HG03457 (cell line): ENCODE results near the gene NRBP1.
A peak's percentile ranks its signal among the peaks of the same experiment; 100 is the strongest.

Experiments used
- ATAC-seq: cut with Tn5 transposase; IDR thresholded peaks from one replicate; pipeline ENCODE4 v1.9.1; 2021; ENCODE audit warnings: moderate number of reproducible peaks; ENCODE audit not compliant: unreplicated experiment

The NRBP1 gene

GRCh38 chr2:27428213-27428977 lies at the start of gene NRBP1:
Gene NRBP1, plus strand, starts transcription at chr2:27428631. Its CDS starts 4,643 bp downstream, at chr2:27433274.
- ATAC-seq = peak; percentile 68

- no peak for ATAC-seq
Measured at GRCh38 chr2:27378809-27379290, 49.6 kb upstream of the NRBP1 start.

GRCh38 chr2:27379383-27379835 lies 49.0 kb upstream of the NRBP1 start:
- ATAC-seq = no peak

GRCh38 chr2:27379836-27380625 lies 48.4 kb upstream of the NRBP1 start:
- peak; percentile 22 for ATAC-seq

- ATAC-seq = peak; percentile 70
Measured at GRCh38 chr2:27380626-27381545, 47.5 kb upstream of the NRBP1 start, which contains the start of gene ZNF513. Gene ZNF513, minus strand, starts transcription at chr2:27380734. Its CDS starts 208 bp downstream, at chr2:27380526.

DNA sequence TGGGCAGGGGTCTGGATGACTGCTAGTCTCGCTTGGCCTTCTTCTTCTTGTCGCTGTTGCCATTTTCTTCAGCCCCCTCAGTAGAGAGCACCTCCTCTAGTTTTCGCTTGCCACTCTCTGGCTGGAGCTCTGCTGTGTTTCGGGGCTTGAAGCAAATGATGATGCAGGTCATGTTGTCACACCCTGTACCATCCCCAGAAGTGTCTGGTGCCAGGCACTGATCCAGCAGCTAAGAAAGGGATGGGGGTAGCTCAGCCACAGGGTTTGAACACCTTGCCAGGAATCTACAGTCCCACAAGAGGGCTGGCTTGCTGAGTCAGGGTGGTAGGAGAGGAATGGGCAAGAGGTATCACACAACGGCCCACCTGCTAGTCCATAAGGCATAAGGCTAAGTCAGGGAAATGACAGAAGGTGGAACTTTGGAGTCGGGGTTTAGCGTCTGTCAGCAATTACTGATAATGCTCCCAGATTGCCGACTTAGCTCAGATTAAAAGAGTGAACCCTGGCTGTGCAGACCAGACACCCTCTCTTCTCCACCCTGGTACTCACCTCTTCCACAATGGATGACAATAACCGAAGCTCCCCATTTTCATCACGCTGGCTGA lies 46.8 kb upstream of the NRBP1 start:
- ATAC-seq = no peak

DNA sequence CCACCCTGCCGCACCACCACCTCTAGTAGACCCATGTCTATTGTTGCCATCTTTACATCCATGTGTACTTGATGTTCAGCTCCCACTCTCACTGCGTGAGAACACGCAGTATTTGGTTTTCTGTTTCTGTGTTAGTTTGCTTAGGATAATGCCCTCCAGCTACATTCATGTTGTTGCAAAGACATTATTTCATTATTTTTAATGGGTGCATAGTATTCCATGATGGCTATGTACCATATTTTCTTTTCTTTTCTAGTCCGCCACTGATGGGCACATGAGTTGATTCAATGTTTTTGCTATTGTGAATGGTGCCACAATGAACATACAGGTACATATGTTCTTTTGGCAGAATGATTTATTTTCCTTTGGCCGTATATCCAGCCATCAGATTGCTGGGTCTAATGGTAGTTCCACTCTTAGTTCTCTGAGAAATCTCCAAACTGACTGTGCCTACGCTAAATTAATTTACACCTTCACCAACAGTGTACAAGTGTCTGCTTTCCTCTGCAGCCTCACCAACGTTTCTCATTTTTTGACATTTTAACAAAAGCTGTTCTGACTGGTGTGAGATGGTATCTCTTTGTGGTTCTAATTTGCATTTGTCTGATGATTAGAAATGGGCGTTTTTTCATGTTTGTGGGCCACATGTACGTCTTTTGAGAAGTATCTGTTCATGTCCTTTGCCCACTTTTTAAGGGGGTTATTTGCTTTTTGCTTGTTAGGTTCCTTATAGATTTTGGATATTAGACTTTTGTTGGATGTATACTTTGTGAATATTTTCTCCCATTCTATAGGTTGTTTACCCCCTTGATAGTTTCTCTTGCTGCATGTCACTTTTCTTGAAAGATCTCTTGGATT lies 37.4 kb upstream of the NRBP1 start:
- ATAC-seq = no peak

GRCh38 chr2:27393225-27393624 lies 35.2 kb upstream of the NRBP1 start:
- no peak for ATAC-seq

GRCh38 chr2:27398962-27399361 lies 29.5 kb upstream of the NRBP1 start:
- no peak for ATAC-seq

DNA sequence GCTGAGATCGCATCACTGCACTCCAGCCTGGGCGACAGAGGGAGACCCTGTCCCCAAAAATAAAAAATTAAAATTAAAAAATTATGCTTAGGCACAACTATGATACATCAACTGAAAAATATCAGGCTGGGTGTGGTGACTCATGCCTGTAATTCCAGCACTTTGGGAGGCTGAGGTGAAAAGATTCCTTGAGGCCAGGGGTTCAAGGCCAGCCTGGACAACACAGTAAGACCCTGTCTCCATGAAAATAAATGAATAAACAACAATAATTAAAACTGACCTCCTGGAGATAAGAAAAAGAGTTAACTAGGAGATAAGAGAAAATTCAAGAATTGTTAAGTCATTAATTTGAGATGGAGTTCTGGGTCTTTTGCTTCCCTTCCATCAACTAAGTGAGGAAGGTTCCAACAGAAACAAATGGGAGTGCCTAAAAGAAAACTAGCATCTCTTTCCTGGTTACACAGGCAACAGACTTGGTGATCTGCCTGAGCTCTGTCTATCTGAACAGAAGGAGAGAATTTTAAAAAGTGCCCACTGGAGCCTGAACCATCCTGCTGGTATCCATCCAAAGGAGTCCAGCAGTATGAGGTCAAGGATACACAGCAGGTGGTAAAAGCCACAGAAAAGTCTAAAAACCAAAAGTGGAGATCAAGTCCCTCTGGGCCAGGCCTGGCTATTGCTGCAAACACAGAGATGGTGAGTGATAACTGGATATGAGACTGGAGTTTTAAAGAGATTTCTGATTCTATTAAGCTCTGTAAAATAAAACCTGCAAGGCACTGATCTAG lies 27.9 kb upstream of the NRBP1 start:
- no peak for ATAC-seq

DNA sequence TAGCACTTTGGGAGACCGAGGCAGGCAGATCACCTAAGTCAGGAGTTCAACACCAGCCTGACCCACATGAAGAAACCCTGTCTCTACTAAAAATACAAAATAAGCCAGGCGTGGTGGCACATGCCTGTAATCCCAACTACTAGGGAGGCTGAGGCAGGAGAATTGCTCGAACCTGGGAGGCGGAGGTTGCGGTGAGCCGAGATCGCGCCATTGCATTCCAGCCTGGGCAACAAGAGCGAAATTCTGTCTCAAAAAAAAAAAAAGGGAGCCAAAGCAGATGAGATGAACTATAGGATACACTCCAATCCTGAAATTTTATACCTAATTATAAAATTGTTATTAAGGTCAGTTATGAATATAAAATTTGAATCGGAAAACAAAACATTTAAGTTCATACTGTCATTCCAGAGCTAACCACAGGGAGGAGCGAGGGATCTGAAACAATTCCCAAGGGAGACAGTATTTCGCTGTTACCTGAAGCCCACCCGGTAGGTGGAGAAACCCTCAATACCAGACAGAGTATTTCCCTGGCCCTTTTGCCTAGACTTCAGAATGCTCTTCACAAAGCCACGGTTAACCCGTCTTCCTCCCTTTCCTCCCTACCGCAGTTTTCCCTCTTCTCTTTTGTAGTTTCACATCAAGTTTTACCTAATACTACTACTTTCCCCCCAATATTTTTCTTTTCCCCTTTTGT lies 20.5 kb upstream of the NRBP1 start:
- no peak for ATAC-seq

DNA sequence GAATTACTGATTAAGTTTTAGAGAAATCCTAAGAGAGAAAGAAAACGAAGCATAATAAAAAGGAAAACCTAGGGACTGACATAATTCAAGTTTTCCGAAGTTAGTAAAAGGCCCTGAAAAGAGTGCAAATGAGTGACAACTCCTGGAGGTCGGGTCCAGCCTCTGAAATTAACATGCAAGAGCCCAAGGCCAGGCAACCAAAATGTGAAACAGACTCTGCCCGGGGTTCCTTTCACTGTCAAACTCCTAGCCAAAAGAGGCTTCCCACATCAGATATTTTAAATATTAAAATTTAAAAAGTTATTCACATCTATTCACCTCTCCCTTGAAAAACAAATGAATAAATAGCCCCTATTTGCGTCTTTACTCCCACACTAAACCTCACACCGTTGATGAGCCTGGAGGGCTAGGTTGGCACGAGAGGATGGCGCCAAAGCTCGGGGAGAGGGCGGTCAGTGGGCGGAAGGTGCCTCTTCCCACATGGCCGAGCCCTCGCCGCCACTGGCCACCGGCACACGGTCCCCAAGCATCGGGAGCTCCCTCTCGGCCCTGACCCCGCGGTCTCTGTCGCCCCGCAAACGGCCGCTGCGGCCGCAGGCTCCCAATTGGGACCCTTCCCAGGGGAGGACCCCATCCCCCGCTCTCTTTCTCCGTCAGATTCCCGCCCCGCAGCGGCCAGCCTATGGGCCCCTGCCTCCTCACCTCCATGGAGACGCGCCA lies 19.7 kb upstream of the NRBP1 start:
- ATAC-seq = peak; percentile 27

GRCh38 chr2:27409321-27410073 lies 18.9 kb upstream of the NRBP1 start, which contains the start of gene PPM1G:
Gene PPM1G, minus strand, starts transcription at chr2:27409591. Its CDS starts 169 bp downstream, at chr2:27409422.
- ATAC-seq = peak; percentile 86

DNA sequence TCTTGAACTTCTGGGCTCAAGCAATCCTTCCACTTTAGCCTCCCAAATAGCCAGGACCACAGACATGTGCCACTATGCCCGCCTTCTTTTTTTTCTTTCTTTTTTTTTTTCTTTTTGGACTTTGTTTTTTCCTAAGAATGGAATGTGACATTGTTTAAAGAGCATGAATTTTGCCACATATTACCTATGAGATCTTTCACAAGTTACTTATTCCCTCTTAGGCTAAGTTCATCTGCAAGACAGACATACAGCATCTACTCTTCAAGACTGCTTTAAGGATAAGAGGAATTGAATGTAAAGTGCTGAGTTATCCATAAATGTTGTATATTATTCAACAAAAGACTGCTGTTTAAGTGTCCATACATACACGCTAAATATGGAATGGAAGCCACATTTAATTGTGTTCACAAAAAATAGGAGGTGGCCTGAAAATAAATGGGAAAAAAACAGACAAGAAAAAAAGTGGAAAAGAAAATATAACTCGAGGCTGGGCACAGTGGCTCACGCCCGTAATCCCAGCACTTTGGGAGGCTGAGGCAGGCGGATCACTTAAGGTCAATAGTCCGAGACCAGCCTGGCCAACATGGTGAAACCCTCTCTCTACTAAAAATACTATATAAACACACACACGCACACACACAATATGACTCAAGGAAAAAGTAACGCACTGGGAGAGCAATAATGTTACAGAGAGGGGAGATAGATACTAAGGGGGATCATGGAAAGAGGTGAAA lies 15.8 kb upstream of the NRBP1 start:
- no peak for ATAC-seq

DNA sequence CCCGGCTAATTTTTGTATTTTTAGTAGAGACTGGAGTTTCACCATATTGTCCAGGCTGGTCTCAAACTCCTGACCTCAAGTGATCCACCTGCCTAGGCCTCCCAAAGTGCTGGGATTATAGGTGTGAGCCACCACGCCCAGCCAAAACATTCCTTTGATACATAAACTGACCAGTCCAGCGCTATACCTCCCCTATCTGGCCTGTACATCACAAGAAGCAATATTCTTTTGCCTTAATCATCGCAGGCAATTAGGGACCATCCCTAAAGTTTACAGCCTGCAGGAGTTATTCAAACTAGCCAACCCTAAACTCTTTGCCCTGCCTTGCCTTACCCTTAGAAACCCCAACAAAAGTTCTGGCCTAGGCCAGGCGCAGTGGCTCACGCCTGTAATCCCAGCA lies 12.3 kb upstream of the NRBP1 start:
- ATAC-seq = no peak

GRCh38 chr2:27420996-27421395 lies 7.4 kb upstream of the NRBP1 start:
- ATAC-seq = no peak
